Gastroesophageal sphincter (tissue), 3 donors: ENCODE data around the gene NPHP4.

Experiments used
- POLR2AphosphoS5 ChIP-seq: sonication (generic); formaldehyde crosslinking; IDR thresholded peaks from one replicate; pipeline ENCODE4 v1.6.1; 2017; ENCODE audit warnings: antibody characterized with exemption
- TF ChIP-seq, protein P1 (sequence below), 4 experiments: fragments of 200-600 bp in 2 of 4; fragments of 450-650 bp in 2 of 4; sonication (generic) in 1 of 4; IDR thresholded peaks; one replicate each; pipeline ENCODE4 v1.5.1; 2017 to 2019; ENCODE audit warnings: antibody characterized with exemption in 4 of 4, mild to moderate bottlenecking in 2 of 4, moderate library complexity in 2 of 4

DNA sequence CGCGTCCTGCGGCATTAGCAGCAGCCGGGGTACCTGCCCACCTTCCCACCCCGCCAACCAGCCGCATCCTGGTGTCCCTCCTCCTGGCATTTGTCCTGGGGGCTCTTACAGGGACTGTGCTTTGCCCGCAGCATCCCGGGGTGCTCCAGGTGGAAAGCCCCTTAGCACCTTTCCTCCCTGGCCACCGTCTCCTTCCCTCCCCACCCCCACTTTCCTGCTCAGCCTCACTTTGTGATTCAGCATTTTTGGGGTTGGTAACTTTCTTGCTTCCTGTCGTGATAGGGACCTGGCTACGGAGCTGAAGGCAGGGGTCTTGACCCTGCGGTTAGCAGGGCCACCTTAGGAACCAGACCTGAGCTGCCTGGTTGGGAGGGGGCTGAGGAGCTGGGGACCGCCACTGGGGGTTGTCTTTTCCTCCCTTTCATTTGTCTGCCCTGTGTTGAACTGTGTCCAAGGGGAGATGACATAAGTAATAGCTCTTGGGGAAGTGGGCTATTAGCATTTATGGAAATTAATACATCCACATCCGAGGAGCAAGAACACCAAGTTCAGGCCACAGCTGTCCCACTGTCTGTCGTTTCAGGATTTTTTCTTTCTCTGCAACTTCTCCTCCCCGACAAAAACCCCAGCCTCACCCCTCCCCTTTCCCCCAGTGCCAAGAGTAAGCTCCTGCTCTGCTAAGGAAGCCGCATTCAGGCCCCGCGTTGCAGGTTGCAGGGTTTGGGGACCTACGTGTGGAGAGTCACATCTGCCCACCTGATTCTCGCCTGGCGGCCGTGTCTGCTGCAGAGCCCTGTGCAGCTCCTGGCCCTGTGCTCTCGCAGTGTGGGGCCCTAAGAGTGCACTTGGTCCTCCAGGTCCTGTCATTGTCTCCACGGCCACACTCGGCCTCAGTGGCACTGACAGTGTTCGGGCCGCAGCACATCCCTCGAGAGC is 1.6 kb upstream of the NPHP4 start:
- TF ChIP-seq, protein P1, sequence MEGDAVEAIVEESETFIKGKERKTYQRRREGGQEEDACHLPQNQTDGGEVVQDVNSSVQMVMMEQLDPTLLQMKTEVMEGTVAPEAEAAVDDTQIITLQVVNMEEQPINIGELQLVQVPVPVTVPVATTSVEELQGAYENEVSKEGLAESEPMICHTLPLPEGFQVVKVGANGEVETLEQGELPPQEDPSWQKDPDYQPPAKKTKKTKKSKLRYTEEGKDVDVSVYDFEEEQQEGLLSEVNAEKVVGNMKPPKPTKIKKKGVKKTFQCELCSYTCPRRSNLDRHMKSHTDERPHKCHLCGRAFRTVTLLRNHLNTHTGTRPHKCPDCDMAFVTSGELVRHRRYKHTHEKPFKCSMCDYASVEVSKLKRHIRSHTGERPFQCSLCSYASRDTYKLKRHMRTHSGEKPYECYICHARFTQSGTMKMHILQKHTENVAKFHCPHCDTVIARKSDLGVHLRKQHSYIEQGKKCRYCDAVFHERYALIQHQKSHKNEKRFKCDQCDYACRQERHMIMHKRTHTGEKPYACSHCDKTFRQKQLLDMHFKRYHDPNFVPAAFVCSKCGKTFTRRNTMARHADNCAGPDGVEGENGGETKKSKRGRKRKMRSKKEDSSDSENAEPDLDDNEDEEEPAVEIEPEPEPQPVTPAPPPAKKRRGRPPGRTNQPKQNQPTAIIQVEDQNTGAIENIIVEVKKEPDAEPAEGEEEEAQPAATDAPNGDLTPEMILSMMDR (IDR thresholded peaks at IDR 0.05): no peak
- TF ChIP-seq POLR2AphosphoS5: no peak
